Ammon's horn (tissue), 1 donor: ENCODE results near the gene EIF4G3.
"Not testable (repeated sequence)": the region's sequence is repeated elsewhere in the genome, so short reads cannot be mapped to it uniquely, and the experiment has no call there.

Source experiments
- DNase-seq: peaks from one replicate; pipeline ENCODE4 v3.0.0-alpha.2; 2016; ENCODE audit warnings: low spot score

EIF4G3 gene

DNA sequence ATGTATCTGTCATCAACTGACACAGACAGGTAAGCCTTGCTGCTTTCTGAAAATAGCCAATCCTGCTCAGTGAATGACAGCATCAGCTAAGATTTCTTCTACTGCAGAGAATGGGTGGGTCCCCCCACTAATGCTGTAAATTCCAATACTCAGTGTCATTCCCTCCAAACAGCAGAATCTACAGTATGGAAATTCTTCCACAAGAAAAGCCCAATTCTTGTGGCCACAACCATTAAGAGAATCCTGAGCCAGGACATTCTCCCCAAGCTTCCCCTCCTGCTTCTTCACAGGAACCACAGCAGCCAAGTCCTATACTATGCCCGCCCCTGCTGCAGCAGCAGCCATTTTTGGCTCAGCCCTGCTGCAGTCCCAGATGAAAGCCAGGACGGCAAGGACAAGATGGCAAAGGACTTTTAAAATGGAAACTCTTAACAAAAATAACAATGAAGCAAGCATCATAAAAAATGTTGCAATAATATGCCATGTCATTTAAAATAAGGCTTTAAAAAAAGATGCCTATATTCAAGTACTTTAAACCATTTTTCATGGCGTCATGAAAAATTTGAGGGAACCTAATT lies 26.8 kb downstream of the EIF4G3 start:
- DNase-seq: peak; percentile 38

DNA sequence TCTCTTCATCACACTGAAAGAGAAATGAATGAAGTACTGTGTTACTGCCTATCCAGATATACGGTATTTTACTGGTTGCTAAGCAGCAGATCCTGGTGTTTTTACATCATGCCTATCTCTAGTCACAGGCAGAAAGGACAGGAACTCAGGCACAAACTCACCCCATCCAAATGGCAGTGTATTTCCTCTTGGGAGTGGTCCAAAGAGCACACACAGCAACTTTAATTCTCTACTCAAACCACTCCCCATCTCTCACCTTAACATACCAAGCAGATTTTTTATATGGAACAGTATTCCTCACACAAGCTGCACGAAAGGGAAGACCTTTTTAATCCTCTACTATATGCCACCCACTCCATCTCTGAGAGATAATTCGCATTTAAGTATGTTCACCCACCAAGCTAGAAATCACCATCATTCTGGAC lies 27.3 kb downstream of the EIF4G3 start:
- DNase-seq: peak; percentile 74

DNA sequence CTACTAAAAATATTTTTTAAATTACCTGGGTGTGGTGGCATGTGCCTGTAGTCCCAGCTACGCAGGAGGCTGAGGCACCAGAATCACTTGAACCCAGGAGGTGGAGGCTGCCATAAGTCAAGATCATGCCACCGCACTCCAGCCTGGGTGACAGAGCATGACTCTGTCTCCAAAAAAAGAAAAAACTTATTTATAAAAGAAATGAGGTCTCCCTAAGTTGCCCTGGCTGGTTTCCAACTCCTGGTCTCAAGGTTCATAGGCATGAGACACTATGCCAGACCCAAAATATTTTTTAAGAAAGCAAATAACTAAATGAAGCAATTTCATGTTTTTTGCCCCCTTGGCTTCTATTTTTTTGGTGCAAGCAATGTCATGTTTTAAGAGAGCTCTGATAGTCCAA lies 32.9 kb downstream of the EIF4G3 start:
- no peak for DNase-seq

DNA sequence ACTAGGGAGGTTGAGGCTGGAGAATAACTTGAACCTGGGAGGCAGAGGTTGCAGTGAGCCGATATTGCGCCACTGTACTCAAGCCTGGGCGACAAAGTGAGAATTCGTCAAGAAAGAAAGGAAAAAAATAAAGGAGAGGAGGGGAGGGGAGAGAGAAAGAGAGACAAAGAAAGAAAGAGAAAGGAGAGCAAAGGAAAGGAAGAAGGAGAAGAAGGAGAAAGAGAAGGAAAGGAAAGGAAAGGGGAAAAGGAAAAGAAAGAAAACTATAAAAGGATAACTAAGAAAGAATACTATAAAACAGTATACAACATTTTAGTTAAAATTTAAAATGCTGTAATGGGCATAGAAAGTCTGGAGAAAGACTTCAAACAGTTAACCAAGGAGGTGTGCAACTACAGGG lies 33.6 kb downstream of the EIF4G3 start:
- no peak for DNase-seq

DNA sequence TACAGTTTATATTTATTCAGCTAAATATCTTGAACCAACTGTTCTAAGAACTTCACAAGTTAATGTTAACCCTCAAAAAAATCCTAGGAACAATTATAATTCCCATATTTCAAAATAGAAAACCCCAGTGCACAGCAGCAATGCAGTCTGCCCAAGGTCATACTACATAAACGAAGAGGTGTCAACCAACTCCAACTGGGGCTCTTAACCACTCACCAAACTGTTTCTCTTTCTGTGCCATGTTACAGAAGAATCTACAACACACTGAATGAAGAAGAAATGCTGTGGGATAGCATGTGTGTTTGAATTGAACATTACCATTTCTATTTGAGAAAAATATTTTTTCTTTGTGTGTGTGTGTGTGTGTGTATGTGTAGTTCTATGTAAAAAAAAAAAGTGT lies 35.7 kb downstream of the EIF4G3 start:
- no peak for DNase-seq

DNA sequence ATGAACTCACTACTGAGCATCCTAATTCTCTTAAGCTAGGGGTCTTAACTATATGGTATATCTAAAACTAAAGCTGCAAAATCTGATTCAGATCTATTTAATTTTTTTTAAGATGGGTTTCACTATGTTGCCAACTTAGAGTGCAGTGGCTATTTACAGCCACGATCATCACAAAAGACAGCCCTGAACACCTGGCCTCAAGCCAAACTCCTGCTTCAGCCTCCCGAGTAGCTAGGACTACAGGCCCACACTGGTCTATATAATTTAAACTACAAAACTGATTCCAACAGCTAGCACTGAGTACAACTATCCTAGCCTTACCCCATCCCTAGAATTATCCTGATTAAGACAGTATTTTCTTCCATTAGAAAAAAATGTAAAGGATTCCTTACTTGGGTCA lies 37.1 kb downstream of the EIF4G3 start:
- DNase-seq: peak; percentile 59

DNA sequence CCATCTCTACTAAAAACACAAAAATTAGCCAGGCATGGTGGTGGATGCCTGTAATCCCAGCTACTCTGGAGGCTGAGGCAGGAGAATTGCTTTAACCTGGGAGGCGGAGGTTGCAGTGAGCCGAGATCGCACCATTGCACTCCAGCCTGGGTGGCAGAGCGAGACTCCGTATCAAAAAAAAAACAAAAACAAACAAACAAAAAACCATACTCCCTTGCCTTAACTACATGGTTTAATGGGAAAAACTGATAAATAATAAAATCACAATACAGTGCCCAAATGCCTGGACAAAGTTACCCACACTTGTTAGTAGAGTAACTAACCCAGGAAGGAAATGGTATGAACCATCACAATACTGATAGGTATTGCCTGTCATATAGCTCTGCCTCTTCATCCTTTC lies 40.4 kb downstream of the EIF4G3 start:
- DNase-seq: not testable (repeated sequence)

DNA sequence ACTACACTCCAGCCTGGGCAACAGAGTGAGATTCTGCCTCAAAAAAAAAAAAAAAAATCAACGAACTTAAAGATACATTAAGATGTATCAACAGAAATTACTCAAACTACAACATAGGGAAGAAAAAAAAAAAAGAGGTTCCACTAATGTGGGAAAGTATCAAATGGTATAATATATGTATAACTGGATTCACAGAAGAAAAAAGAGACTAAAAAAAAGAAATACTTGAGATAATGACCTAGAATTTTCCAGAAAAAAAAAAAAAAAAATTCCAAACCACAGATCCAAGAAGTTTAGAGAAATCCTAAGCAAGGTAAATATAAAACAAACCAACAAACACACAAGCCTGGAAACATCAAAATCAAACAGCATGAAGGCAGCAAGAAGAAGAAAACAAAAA lies 45.5 kb downstream of the EIF4G3 start:
- DNase-seq: no peak

DNA sequence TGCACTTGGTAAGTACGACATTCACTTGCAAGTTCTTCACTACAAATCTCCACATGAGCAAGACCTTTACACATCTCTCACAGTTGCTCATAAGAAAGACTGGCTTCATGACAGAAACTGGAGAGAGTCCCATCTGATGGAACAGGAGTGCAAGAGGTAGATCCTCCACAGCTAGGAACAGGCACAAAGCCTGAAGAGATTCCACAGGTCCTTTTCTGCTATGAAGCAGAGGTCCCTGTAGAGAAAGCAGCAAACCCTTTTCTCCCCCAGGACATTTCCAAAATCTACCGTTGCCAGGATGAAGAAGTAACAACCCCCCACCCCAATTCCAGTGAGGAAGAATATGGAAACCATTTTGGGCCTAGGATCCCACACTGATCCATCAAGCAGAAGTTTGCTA lies 47.3 kb downstream of the EIF4G3 start:
- no peak for DNase-seq

DNA sequence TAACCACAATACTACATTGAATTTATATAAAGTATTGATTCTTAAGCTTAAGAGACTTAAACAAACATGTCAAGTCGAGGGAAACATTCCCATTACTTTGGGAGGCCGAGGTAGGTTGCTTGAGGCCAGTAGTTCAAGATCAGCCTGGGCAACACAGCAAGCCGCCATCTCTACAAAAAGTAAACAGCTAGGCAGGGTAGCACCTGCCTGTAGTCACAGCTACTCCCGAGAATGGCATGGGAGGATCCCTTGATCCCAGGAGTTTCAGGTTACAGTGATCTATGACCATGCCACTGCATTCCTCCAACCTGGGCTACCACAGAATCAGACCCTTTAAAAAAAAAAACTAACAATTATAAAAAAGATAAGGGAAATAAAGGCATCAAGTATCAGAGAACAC lies 50.4 kb downstream of the EIF4G3 start:
- DNase-seq: no peak

DNA sequence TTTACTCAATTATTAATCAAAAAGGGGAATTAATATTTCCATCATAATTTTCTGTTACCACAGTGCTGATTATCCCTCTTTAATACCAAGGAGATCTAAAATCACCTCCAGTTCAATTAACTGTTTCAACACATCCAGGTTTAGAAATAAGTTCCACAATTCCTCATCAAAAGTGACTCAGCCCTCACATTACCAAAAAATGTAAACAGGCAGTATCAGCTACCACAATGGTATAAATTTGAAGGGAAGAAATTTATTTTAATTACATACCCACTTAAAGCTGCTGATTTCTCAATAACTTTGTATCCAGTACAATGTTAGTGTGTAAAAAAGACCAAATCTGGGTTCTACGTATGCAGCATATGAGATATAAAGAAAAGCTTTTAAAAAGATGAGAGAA lies 51.9 kb downstream of the EIF4G3 start:
- no peak for DNase-seq

DNA sequence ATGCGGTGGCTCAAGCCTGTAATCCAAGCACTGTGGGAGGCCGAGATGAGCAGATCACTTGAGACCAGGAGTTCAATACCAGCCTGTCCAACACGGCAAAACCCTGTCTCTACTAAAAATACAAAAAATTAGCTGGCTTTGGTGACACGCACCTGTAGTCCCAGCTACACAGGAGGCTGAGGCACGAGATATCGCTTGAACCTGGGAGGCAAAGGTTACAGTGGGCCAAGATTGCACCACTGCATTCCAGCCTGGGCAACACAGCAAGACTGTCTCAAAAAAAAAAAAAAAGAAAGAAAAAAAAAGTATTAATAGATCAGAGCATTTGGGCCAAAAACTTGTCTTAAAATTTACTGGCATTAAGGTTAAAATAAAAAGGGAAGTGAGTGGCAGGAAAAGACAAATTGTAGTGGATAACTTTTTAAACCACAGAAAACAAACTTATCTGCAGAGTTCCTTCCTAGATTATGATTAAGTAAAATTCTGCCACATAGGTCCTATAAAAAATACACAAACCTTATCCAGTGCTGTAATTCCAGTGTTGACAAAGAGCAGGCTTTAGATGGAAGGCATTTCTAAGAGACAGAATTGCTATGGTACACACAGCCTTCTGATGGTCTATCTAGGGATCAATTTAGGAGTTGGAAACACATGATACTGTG lies 53.3 kb downstream of the EIF4G3 start:
- no peak for DNase-seq

DNA sequence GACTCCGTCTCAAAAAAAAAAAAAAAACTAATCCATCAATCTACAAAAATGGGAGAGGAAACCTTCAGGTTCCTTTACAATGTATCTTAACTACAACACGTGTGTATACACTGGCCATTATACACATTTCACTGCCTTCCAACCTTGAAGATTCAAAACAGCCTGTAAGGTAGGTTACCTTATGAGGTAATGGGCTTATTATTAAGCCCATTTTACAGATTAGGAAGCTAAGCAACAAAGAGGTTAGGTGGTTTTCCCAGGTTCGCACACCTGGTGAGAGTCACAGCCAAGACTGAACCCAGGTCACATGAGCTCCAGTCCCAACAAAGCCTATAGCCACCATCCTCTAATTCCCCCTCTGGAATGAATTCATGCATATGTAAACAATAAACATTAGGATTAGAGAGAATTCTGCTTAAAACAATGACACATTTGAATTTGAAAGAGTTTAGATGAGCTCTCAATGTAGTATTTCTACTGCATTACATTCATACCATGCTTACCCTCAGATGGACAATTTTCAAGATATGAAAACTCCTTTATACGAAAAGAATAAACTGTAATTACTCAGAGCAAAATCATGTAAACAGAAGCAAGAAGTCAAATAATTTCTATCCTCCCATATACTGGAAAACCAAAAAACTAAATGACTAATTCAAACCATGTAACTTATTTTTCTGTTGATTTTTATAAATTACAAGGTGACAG lies 54.8 kb downstream of the EIF4G3 start:
- DNase-seq: no peak

DNA sequence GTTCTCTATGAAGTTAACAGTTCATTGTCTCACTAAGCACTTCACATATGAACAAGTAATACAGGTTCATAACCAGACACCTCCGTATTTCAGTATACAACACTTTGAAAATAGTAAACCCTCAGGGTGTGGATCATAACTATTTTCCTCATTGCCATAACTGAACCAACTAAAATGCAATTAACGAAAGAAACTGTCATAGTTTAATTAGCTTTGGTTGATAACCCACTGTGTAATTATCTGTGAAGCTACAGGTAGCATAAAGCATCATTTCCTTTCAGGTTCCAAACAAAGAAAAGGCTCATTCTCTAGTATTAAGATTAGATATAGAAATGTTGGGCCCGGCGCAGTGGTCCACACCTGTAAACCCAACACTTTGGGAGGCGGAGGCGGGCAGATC lies 58.5 kb downstream of the EIF4G3 start:
- DNase-seq: no peak

DNA sequence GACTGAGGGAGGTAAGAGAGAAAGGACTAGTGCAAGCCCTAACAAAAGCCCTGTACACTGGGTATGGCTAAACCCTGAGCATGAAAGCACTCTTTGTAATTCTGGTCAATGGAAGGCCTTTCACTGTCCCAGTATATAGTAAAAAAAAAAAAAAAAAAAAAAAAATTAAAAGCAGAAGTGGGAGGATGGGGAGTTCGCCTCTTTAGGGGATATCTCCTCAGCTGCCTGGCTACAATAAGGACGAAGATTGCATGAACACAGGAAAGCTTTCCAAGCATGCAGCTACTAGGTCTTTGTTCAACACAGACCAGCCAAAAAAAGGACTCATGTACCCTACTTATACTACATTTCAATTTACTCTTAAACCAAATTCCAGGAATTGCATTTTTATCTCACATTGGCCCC lies 59.1 kb downstream of the EIF4G3 start:
- DNase-seq: peak; percentile 88

DNA sequence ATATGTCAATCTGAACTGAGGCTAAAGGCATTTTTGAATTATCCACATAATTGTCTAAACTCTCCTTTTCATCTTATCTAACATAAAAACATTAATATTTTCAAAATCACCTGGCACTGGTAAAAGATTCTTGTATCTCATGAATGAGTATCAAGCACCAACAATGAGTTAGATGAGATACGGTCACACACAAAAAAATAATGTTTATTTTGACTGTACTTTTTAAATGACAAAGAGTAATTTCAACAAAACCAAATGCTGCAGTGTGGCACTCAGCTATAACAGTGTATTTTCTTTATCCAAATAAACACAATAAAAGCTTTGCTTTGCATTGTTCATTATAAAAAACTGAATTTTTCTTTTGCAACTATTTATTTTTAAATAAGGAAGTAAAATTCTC lies 59.5 kb downstream of the EIF4G3 start:
- DNase-seq: no peak

DNA sequence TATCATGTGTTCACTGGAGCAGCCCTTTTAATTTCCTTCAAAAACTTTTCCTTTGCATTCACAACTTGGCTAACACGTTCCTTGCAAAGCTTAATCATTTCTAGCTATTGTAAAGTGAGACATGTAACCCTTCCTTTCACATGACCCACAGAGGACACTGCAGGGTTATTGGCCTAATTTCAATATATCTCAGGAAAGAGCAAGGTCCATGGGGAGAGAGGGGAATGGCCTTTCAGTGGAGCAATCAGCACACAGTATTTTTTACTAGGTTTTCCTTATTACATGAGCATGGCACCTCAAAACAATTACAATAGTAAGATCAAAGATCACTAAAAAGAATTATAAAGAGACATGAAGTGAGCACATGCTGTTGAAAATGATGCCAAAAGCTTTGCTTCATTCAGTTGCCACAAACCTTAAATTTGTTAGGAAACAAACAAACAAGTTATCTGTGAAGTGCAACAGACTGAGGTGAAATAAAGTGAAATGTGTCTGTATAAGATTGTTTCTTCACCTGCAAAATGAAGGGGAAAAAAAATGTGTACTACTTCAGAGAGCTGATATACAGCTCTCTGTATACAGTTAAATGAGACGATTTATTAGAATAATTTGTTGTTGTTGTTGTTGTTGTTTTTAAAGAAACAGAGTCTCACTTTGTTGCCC lies 61.5 kb downstream of the EIF4G3 start:
- no peak for DNase-seq

DNA sequence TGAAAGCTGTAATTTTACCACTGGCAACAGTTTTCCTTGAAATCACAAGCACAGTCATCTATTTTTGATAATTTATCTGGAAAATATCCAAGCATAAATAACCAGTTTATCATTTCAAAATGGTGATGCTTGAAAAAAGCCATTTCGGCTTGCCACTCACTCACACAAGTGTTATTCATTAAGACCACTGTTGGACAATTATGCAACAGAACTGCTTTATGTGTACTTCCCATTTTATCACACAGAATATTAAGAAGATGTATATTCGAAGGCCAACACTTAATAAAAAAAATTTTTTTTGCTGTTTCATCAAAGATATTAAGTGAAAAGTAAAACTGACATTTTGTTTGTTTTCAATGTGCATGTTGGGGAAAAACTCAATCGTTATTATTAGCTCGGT lies 62.3 kb downstream of the EIF4G3 start:
- DNase-seq: no peak

DNA sequence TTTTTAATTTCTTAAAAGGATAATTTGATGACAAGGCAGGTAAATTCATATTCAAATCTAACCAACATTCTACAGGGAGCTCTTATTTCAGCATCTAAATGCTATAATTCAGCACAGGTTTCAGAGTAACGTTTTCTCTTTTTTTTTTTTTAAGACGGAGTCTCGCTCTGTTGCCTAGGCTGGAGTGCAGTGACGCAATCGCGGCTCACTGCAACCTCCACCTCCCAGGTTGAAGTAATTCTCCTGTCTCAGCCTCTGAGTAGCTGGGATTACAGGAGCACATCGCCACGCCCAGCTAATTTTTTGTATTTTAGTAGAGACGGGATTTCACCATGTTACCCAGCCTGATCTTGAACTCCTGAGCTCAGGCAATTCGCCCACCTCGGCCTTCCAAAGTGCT lies 66.5 kb downstream of the EIF4G3 start:
- DNase-seq: no peak

DNA sequence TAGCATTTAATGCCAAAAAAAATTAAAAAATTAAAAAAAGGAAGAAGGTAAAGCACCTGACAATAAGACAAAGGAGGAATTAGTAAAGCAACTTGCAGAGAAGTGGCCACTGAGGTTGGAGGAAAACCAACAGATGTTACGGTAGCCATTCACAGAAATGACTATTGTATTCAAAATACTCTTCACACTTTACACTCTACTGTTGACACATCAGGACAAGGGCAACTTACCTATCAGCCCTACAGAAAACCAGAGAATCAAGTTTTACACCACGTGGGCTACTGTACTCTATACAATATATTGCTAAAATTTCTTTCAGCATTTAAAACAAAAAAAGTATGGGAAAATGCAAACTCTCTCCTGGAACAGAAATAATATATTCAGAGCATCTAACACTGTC lies 70.0 kb downstream of the EIF4G3 start:
- DNase-seq: no peak

DNA sequence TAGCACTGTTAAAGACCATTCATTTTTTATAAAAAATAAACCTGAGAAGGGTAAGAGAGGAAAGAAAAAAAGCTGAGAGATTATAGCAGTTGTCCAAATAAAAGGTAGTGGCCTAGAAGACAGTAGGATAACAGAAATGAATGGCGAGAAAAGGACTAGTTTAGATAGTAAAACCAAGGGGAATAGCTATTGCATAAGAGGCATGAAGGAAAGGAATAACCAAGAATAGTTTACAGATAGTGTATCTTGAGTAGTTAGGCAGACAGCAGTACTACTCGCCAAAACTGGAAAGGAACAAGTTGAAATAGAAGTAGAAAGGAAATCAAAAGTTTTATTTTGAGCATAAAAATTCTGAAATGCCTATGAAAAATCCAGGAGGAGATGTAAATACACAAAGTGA lies 70.5 kb downstream of the EIF4G3 start:
- no peak for DNase-seq

DNA sequence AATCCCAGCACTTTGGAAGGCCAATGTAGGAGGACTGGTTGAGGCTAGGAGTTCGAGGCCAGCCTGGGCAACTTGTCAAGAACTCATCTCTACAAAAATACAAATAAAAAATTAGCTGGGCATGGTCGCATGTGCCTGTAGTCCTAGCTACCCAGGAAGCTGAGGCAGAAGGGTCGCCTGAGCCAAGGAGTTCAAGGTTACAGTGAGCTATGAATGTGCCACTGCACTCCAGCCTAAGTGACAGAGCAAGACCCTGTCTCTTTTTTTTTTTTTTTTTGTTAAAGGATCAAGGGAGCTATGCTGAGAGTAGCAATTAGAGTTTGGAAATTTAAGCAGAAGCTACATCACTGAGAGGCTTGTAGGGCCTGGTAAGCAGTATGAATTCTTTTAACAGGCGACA lies 70.9 kb downstream of the EIF4G3 start:
- no peak for DNase-seq

DNA sequence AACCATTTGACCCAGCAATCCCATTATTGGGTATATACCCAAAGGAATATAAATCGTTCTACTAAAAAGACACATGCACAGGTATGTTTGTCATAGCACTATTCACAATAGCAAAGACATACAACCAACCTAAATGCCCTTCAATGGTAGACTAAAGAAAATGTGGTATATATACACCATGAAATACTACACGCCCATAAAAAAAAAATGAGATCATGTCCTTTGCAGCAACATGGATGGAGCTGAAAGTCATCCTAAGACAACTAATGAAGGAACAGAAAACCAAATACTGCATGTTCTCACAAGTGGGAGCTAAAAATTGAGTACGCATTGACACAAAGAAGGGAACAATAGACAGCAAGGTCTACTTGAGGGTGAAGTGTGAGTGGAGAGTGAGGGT lies 72.0 kb downstream of the EIF4G3 start:
- no peak for DNase-seq
